ENCODE results near the gene IDH3G.
A peak's percentile ranks its signal among the peaks of the same experiment; 100 is the strongest.

DNA sequence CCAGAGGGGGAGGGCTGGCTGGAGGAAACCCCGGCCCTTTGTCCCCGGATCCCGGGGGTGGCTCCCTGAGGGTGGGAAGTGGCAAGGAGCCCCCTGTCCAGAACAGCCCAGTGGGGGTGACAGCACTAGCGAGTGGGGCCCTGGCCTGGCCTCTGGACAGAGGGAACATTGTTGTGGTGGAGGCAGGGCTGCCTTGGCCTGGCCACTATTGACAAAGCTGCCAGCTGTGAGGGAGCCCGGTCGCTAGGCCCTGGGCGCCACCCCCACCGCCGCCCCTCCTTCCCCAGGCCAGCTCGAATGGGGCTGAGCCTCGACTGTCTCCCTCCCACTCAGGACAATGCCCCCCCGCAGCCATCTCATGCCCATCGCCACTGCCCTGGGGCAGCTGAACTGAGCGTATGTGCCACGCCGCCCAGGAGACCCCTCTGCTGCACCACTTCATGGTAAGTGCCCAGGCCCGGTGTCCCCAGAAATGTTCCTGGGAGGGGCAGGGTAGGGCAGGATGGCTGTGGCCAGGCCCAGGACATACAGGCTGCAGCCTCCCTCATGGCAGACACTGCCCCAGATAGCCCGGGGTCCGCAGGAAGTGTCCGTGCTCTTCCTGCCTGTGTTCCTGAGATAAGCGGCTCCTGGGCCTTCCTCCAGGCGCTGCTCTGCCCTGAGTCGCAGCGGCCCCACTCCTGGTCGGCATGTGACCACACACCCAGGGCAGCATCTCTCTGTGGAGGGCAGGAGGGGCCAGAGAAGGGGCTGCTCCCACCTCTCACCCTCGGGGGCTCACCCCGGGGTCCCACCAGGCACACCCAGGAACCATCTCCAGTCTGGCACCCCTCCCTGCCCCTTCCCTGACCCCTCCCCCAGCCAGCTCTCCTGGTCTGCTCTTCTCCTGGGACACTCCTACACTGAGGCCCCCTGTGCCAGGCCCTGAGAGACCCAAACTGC, 28.8 kb downstream of the IDH3G start:
- TF ChIP-seq, protein P1, sequence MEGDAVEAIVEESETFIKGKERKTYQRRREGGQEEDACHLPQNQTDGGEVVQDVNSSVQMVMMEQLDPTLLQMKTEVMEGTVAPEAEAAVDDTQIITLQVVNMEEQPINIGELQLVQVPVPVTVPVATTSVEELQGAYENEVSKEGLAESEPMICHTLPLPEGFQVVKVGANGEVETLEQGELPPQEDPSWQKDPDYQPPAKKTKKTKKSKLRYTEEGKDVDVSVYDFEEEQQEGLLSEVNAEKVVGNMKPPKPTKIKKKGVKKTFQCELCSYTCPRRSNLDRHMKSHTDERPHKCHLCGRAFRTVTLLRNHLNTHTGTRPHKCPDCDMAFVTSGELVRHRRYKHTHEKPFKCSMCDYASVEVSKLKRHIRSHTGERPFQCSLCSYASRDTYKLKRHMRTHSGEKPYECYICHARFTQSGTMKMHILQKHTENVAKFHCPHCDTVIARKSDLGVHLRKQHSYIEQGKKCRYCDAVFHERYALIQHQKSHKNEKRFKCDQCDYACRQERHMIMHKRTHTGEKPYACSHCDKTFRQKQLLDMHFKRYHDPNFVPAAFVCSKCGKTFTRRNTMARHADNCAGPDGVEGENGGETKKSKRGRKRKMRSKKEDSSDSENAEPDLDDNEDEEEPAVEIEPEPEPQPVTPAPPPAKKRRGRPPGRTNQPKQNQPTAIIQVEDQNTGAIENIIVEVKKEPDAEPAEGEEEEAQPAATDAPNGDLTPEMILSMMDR (IDR thresholded peaks at IDR 0.05): no peak
- peak in 1 of 4 donors; percentile 39 for TF ChIP-seq POLR2AphosphoS5 (IDR thresholded peaks at IDR 0.05)
- no peak for TF ChIP-seq EP300 (IDR thresholded peaks at IDR 0.05)
